H9 (cell line): ENCODE measurements around the gene TSEN34. TPM values are rescaled to one million over a fixed set of nuclear protein-coding genes. Genes with fewer than 3 reads are reported as not detected.
A peak's percentile ranks its signal among the peaks of the same experiment; 100 is the strongest.

Source experiments
- DNase-seq: peaks from one replicate; pipeline ENCODE4 v3.0.0-alpha.2; 2017
- H2AFZ ChIP-seq: one replicate; pipeline ENCODE4 v1.6.1; 2013; ENCODE audit warnings: mild to moderate bottlenecking, low read length, control low read depth, moderate library complexity
- H2AK5ac ChIP-seq: 2 replicates; pipeline ENCODE4 v1.6.1; 2013; ENCODE audit warnings: low read length, control low read depth, mixed read lengths; ENCODE audit not compliant: insufficient read length
- H2BK120ac ChIP-seq: one replicate; pipeline ENCODE4 v1.6.1; 2013; ENCODE audit warnings: low read depth, mild to moderate bottlenecking, low read length, control low read depth, inconsistent platforms; ENCODE audit not compliant: poor library complexity, severe bottlenecking
- H2BK12ac ChIP-seq: 2 replicates; pipeline ENCODE4 v1.6.1; 2013; ENCODE audit warnings: low read length, control low read depth, mixed read lengths, low read depth; ENCODE audit not compliant: insufficient read length
- H2BK15ac ChIP-seq: 2 replicates; pipeline ENCODE4 v1.6.1; 2013; ENCODE audit warnings: low read depth, low read length, control low read depth
- H2BK20ac ChIP-seq: one replicate; pipeline ENCODE4 v1.6.1; 2013; ENCODE audit warnings: low read depth, mild to moderate bottlenecking, low read length, control low read depth, inconsistent platforms; ENCODE audit not compliant: poor library complexity, severe bottlenecking
- H2BK5ac ChIP-seq: 2 replicates; pipeline ENCODE4 v1.6.1; 2013; ENCODE audit warnings: low read length, control low read depth, mixed read lengths; ENCODE audit not compliant: insufficient read length
- H3K14ac ChIP-seq: 2 replicates; pipeline ENCODE4 v1.6.1; 2013; ENCODE audit warnings: low read length, control low read depth; ENCODE audit not compliant: insufficient read depth
- H3K18ac ChIP-seq: 2 replicates; pipeline ENCODE4 v1.6.1; 2013; ENCODE audit warnings: low read depth, mild to moderate bottlenecking, mixed read lengths, low read length, control low read depth; ENCODE audit not compliant: insufficient read length
- H3K23ac ChIP-seq: 2 replicates; pipeline ENCODE4 v1.6.1; 2013; ENCODE audit warnings: low read length, control low read depth, mixed read lengths, low read depth; ENCODE audit not compliant: insufficient read length
- H3K23me2 ChIP-seq: 2 replicates; pipeline ENCODE4 v1.6.1; 2013; ENCODE audit warnings: low read depth, mild to moderate bottlenecking, mixed read lengths, low read length, control low read depth; ENCODE audit not compliant: insufficient read length, poor library complexity, severe bottlenecking
- H3K27ac ChIP-seq: 2 replicates; pipeline ENCODE4 v1.5.1; 2013; ENCODE audit warnings: low read length, control low read depth, mixed read lengths, low read depth; ENCODE audit not compliant: insufficient read length
- H3K27me3 ChIP-seq: 2 replicates; pipeline ENCODE4 v1.6.1; 2013; ENCODE audit warnings: low read length, control low read depth, inconsistent platforms; ENCODE audit not compliant: insufficient read depth
- H3K4ac ChIP-seq: 2 replicates; pipeline ENCODE4 v1.6.1; 2013; ENCODE audit warnings: low read depth, mild to moderate bottlenecking, control low read depth, inconsistent platforms, low read length, moderate library complexity
- H3K4me1 ChIP-seq: 2 replicates; pipeline ENCODE4 v1.6.1; 2013; ENCODE audit warnings: low read length, control low read depth, inconsistent platforms; ENCODE audit not compliant: insufficient read depth
- H3K4me2 ChIP-seq: 2 replicates; pipeline ENCODE4 v1.6.1; 2013; ENCODE audit warnings: low read length, control low read depth, mixed read lengths; ENCODE audit not compliant: insufficient read length, insufficient read depth
- H3K56ac ChIP-seq: 2 replicates; pipeline ENCODE4 v1.6.1; 2013; ENCODE audit warnings: low read depth, mild to moderate bottlenecking, mixed read lengths, low read length, control low read depth; ENCODE audit not compliant: insufficient read length
- H3K79me1 ChIP-seq: 2 replicates; pipeline ENCODE4 v1.6.1; 2013; ENCODE audit warnings: low read depth, mild to moderate bottlenecking, moderate library complexity, low read length, control low read depth, inconsistent platforms; ENCODE audit not compliant: insufficient read depth, poor library complexity, severe bottlenecking
- H3K79me2 ChIP-seq: 2 replicates; pipeline ENCODE4 v1.6.1; 2013; ENCODE audit warnings: low read length, control low read depth, inconsistent platforms; ENCODE audit not compliant: insufficient read depth
- H3K9ac ChIP-seq: 2 replicates; pipeline ENCODE4 v1.6.1; 2013; ENCODE audit warnings: low read length, control low read depth, mixed read lengths; ENCODE audit not compliant: insufficient read length; ENCODE audit errors: extremely low read depth
- H3K9me3 ChIP-seq: one replicate; pipeline ENCODE4 v1.6.1; 2013; ENCODE audit warnings: low read depth, low read length, inconsistent platforms; ENCODE audit not compliant: control insufficient read depth
- H3T11ph ChIP-seq: one replicate; pipeline ENCODE4 v1.6.1; 2013; ENCODE audit warnings: mild to moderate bottlenecking, low read length, control low read depth, inconsistent platforms
- H4K20me1 ChIP-seq: one replicate; pipeline ENCODE4 v1.6.1; 2013; ENCODE audit not compliant: control insufficient read depth, insufficient read length, insufficient read depth
- H4K5ac ChIP-seq: 2 replicates; pipeline ENCODE4 v1.6.1; 2013; ENCODE audit warnings: low read depth, mild to moderate bottlenecking, mixed read lengths, low read length, control low read depth; ENCODE audit not compliant: insufficient read length
- H4K8ac ChIP-seq: replicated peaks from 2 replicates; pipeline ENCODE4 v1.6.1; 2013; ENCODE audit warnings: low read length, control low read depth, mixed read lengths, low read depth; ENCODE audit not compliant: insufficient read length
- H4K91ac ChIP-seq: 2 replicates; pipeline ENCODE4 v1.6.1; 2013; ENCODE audit warnings: low read depth, mild to moderate bottlenecking, moderate library complexity, mixed read lengths, low read length, control low read depth; ENCODE audit not compliant: insufficient read length
- H3K27ac Mint-ChIP-seq, 3 experiments: 2 replicates in 2 of 3; 3 replicates in 1 of 3; pipeline ENCODE4 v1.8.0; 2020 to 2021; ENCODE audit warnings: mixed read lengths in 3 of 3, mild to moderate bottlenecking in 1 of 3, moderate library complexity in 1 of 3
- H3K27me3 Mint-ChIP-seq: 2 replicates; pipeline ENCODE4 v1.8.0; 2021; ENCODE audit warnings: low read depth, mild to moderate bottlenecking, moderate library complexity, mixed read lengths
- H3K36me3 Mint-ChIP-seq, 3 experiments: 2 replicates in 2 of 3; 3 replicates in 1 of 3; pipeline ENCODE4 v1.8.0; 2020 to 2021; ENCODE audit warnings: low read depth in 3 of 3, mixed read lengths in 3 of 3; ENCODE audit not compliant: insufficient read depth in 1 of 3
- H3K4me1 Mint-ChIP-seq, 2 experiments: 2 replicates each; pipeline ENCODE4 v1.8.0; 2020; ENCODE audit warnings: mixed read lengths in 2 of 2
- H3K4me3 Mint-ChIP-seq, 2 experiments: 2 replicates in 1 of 2; 3 replicates in 1 of 2; pipeline ENCODE4 v1.8.0; 2020 to 2021; ENCODE audit warnings: mild to moderate bottlenecking in 2 of 2, mixed read lengths in 2 of 2, moderate library complexity in 1 of 2
- H3K9me3 Mint-ChIP-seq, 2 experiments: 2 replicates in 1 of 2; 3 replicates in 1 of 2; pipeline ENCODE4 v1.8.0; 2020; ENCODE audit warnings: mild to moderate bottlenecking in 2 of 2, mixed read lengths in 2 of 2, moderate library complexity in 1 of 2
- WGBS: extraction: QIAGEN DNeasy Blood & Tissue Kit; methylation state at CpG from one replicate; pipeline ENCODE4 v1.1.7; 2013; ENCODE audit warnings: missing lambda C conversion rate, low lambda C conversion rate, mixed read lengths; ENCODE audit not compliant: insufficient read length; ENCODE audit errors: extremely low coverage; 5-methylcytosine and 5-hydroxymethylcytosine counted together
- long read RNA-seq: library from polyadenylated mRNA; unstranded; transcript quantifications from one replicate; pipeline ENCODE4 v2.0.0, GENCODE V29; 2020
- total RNA-seq: library from RNA; stranded (reverse); gene quantifications from 2 replicates; pipeline ENCODE4 v1.2.1, GENCODE V29; 2021
- TF ChIP-seq, protein P1 (sequence below): fragments of 200-600 bp; sonication (generic); conservative IDR thresholded peaks from 3 replicates; pipeline ENCODE4 v1.8.0; 2021; ENCODE audit warnings: antibody characterized with exemption, mild to moderate bottlenecking

TSEN34 gene
- 28.3 and 29.0 TPM in 2 replicates for total RNA-seq
- long read RNA-seq, transcript TSEN34-203 (4 exons, 1,349 nt), result major isoform, 31 of 50 reads
- long read RNA-seq, transcript TSEN34-201 (5 exons, 2,294 nt), result minor isoform, 8 of 50 reads
- long read RNA-seq, partial matches to known transcripts, result 6 of 50 reads
- long read RNA-seq, other reads (novel, unspliced or antisense), result 4 of 50 reads

DNA sequence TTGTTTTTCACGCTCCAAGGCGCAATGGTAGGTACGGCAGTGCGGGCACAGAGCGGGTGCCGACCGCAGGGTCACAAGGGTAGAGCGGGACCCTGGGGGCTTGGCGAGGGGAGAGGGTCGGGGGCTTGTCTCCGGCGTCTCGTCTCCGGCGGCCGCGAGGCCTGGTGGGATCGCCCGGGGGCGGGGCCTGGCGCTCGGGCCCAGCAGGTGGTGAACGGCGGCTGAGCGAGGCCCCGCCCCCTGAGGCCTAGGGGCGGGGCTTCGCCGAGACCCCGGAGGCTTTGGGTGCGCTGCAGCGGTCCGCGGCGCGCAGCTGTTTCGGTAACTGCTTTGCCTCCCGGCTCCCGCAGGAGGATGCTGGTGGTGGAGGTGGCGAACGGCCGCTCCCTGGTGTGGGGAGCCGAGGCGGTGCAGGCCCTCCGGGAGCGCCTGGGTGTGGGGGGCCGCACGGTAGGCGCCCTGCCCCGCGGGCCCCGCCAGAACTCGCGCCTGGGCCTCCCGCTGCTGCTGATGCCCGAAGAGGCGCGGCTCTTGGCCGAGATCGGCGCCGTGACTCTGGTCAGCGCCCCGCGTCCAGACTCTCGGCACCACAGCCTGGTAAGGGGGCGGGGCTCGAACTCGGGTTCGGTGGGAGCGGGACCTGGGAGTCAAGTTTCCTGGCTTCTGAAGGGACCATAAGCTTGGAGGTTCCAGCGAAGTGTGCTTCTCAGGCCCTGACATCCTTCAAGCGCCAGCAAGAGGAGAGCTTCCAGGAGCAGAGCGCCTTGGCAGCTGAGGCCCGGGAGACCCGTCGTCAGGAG, at the start of gene TSEN34:
Gene TSEN34, plus strand, starts transcription at position 298 of the 800 bp plus-strand sequence. Its CDS starts 57 bp downstream, at position 355.
- Mint-ChIP-seq H3K27ac (peak within 1 kb of the TSS; percentile 100), H3K4me3 (peak within 1 kb of the TSS; percentile 87 to 93), H3K36me3 (peaks cover 28 to 55% (median 55%) of the 10 kb centered on the region in 3 experiments), H3K9me3 (no peaks in the 10 kb centered on the region), H3K4me1 (peaks cover 13 to 29% of the 10 kb centered on the region in 2 experiments), H3K27me3 (no peaks in the 10 kb centered on the region)
- no peak within 1 kb of the TSS for H4K91ac ChIP-seq
- H3K9ac ChIP-seq, result peak within 1 kb of the TSS; percentile 82
- H3K79me1 ChIP-seq, result no peaks in the 10 kb centered on the region
- TF ChIP-seq, protein P1, sequence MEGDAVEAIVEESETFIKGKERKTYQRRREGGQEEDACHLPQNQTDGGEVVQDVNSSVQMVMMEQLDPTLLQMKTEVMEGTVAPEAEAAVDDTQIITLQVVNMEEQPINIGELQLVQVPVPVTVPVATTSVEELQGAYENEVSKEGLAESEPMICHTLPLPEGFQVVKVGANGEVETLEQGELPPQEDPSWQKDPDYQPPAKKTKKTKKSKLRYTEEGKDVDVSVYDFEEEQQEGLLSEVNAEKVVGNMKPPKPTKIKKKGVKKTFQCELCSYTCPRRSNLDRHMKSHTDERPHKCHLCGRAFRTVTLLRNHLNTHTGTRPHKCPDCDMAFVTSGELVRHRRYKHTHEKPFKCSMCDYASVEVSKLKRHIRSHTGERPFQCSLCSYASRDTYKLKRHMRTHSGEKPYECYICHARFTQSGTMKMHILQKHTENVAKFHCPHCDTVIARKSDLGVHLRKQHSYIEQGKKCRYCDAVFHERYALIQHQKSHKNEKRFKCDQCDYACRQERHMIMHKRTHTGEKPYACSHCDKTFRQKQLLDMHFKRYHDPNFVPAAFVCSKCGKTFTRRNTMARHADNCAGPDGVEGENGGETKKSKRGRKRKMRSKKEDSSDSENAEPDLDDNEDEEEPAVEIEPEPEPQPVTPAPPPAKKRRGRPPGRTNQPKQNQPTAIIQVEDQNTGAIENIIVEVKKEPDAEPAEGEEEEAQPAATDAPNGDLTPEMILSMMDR, result no peak
- peak within 1 kb of the TSS; percentile 6 for H2BK12ac ChIP-seq
- H2BK120ac ChIP-seq, result no peak within 1 kb of the TSS
- H2AFZ ChIP-seq, result no peak within 1 kb of the TSS
- peak within 1 kb of the TSS; percentile 80 for H3K27ac ChIP-seq
- H2BK20ac ChIP-seq, result no peak within 1 kb of the TSS
- H3K4me1 ChIP-seq, result peaks cover 3% of the 10 kb centered on the region; the same call in 1 of the 2 replicates
- peak within 1 kb of the TSS; percentile 36 for H4K5ac ChIP-seq
- H2AK5ac ChIP-seq, result no peak within 1 kb of the TSS
- no peak within 1 kb of the TSS for H3T11ph ChIP-seq
- H3K14ac ChIP-seq, result peak within 1 kb of the TSS; percentile 94
- no peaks in the 10 kb centered on the region for H3K79me2 ChIP-seq
- peak within 1 kb of the TSS; percentile 89 for H3K4me2 ChIP-seq
- no peaks in the 10 kb centered on the region for H3K9me3 ChIP-seq
- H3K4ac ChIP-seq, result no peak within 1 kb of the TSS; the same call in 1 of the 2 replicates
- peak; percentile 84 for DNase-seq
- H4K20me1 ChIP-seq, result peaks cover 3% of the 10 kb centered on the region
- H3K18ac ChIP-seq, result peak within 1 kb of the TSS; percentile 94
- H3K27me3 ChIP-seq, result no peaks in the 10 kb centered on the region
- no CpG with 5 or more reads among the region's 77 CpGs for WGBS
- H4K8ac ChIP-seq, result no peak within 1 kb of the TSS
- H3K56ac ChIP-seq, result no peak within 1 kb of the TSS
- no peak within 1 kb of the TSS for H3K23ac ChIP-seq
- peak within 1 kb of the TSS; percentile 42 for H2BK5ac ChIP-seq
- no peak within 1 kb of the TSS; the same call in 1 of the 2 replicates for H2BK15ac ChIP-seq
- H3K23me2 ChIP-seq, result peaks cover 11% of the 10 kb centered on the region
